HG03103 (cell line): ENCODE measurements around the gene ACTMAP.
A peak's percentile ranks its signal among the peaks of the same experiment; 100 is the strongest.

Experiments used
- ATAC-seq: cut with Tn5 transposase; IDR thresholded peaks from one replicate; pipeline ENCODE4 v1.9.1; 2021; ENCODE audit warnings: low read depth; ENCODE audit not compliant: unreplicated experiment

ACTMAP gene

DNA sequence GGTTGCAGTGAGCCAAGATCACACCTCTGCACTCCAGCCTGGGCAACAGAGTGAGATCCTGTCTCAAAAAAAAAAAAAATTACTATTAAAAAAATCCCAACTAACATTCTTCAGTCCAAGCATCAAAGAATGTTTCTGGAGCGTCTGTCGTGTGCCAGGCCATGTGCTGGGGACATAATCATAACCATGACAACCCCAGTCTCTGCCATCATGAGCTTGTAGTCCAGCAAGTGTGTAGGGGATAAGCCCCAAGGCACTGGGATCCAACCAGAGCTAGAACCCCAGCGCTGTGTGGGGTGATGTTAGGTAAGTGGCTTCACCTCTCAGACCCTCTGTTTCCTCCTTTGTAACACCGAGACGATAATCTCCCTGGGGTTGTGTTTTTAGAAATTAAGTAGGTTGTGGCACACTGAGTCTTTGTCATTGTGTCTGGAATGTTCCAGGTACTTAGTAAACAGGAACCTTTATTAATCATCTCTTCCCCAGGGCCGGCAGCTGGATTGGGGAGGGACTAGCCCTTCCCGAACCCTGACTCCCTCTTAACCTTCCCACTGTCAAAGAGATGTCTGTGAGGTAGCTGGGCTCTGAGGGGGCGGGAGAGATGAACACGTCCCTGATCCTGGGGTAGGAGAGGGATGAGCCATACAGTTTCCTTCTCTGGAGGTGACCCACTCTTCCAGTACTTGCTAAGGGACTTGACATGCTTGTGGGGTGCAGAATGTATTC is 28.2 kb downstream of the ACTMAP start:
- no peak for ATAC-seq

DNA sequence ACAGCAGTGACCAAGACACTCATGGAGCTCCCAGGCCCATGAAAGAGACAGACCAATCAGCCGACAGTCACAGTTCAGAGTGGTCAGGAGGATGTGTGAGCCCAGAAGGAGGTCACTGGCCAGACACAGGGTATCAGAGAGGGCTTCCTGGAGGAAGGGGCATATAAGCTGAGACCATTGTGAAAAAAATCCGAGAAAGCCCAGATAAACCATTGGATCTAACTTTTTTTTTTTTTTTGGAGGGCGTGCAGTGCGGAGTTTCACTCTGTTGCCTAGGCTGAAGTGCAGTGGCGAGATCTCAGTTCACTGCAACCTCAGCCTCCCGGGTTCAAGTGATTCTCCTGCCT is 29.2 kb downstream of the ACTMAP start:
- ATAC-seq = no peak

GRCh38 chr19:40719414-40719894 is 30.8 kb downstream of the ACTMAP start:
- ATAC-seq = no peak

DNA sequence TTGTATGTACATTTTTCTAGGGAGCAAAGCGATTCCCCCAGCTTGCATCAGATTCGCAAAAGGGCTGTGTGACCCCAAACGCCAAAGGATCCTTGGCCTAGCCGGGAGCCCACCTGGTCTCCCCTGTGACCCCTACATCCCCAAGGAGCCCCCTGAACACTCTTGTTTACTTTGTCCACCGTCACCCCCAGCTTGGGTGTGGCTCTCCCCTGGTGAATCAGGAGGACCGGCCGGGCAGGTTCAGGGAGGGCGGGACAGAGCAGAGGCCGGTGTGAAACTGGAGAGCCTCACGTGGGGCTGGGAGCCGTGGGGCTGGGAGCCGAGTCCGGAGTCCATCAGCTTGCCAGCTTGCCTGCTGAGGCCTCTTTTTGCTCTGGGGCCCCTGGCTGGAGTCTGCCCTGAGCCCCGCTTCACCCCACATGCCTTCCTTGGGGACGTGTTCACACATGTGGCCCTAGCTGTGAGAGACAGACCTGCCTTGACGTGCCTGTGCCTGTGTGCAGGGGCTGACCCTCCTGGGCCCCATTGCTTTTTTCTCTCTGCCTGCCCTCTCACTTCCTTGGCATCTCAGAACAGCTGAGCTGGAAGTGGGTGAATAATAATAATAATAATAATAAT is 31.4 kb downstream of the ACTMAP start:
- no peak for ATAC-seq

- no peak for ATAC-seq
Measured at GRCh38 chr19:40717880-40718773, 32.1 kb downstream of the ACTMAP start.

DNA sequence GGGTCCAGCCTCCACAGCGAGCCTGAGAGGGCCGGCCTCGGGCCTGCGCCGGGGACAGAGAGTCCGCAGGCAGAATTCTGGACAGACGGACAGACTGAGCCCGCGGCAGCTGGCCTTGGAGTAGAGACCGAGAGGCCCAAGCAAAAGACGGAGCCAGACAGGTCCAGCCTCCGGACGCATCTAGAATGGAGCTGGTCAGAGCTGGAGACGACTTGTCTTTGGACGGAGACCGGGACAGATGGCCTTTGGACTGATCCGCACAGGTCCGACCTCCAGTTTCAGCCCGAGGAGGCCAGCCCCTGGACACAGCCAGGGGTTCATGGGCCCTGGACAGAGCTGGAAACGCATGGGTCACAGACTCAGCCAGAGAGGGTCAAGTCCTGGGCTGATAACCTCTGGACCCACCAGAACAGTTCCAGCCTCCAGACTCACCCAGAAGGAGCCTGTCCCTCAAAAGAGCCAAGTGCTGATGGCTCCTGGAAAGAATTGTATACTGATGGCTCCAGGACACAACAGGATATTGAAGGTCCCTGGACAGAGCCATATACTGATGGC is 32.9 kb downstream of the ACTMAP start:
- no peak for ATAC-seq

- ATAC-seq = peak; percentile 54
Measured at GRCh38 chr19:40716482-40717324, 33.6 kb downstream of the ACTMAP start, which contains the start of the genes COQ8B and ITPKC. Gene COQ8B, minus strand, starts transcription at chr19:40716886. Its CDS starts 2,254 bp downstream, at chr19:40714632. Gene ITPKC, plus strand, starts transcription at chr19:40717112. Its CDS starts 24 bp downstream, at chr19:40717136.

DNA sequence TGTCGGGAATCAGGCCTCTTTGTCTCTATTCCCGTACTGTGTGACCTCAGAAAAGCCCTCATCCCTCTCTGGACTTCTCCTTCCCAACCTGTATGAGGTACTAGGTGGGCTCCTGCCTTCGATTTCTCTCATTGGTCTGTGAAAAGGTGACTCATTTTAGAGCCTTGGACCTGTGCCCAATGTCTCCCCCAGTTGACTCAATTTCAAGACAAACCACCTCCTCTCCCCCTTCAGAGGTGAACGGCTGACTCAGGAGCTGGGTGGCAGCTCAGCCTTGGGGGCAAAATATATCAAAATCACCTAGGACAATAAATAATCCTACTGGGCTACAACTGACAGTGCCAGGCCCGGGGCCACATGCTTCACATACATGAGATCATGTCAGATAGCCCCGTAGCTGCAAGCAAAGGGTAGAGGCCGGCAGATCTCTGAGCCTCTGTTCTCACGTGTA is 34.2 kb downstream of the ACTMAP start:
- peak; percentile 1 for ATAC-seq

GRCh38 chr19:40714441-40715299 is 35.6 kb downstream of the ACTMAP start:
- peak; percentile 60 for ATAC-seq

DNA sequence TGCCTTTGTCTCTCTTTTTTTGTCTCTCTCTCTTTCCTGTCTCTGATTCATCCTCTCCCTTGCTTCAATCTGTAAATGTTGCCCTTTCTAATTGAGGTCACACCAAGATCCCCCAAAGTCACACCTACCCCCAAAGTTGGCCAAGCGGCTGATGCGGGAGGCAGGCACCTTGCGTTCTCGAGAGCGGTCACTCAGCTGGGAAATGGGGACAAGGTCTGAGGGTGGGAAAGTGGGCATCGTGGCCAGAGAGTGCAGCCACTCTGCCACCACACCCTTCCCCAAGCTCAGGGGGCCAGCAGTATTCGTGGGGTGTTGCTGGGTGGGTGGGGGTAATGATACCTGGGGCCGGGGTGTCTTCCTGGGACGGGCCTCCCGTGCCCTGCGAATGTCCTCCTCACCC is 36.3 kb downstream of the ACTMAP start:
- no peak for ATAC-seq

DNA sequence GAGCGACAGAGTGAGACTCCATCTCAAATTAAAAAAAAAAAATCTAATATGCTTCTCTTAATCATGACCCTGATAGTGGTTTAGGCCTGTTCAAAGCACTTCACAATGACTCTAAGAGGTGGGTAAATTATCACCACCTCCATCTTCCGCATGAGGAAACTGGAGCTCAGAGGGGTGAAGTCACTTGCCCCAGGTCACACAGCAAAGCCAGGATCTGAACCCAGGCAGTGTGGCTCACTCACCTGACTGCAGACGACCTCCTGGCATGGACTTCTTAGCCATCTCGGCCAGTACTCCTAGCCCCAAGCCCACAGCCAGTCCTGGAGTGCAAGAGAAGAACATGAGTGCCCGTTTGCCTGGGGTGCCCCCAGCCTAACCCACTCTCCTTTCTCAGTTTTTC is 40.5 kb downstream of the ACTMAP start:
- no peak for ATAC-seq

GRCh38 chr19:40707615-40708014 is 42.7 kb downstream of the ACTMAP start:
- ATAC-seq = no peak

DNA sequence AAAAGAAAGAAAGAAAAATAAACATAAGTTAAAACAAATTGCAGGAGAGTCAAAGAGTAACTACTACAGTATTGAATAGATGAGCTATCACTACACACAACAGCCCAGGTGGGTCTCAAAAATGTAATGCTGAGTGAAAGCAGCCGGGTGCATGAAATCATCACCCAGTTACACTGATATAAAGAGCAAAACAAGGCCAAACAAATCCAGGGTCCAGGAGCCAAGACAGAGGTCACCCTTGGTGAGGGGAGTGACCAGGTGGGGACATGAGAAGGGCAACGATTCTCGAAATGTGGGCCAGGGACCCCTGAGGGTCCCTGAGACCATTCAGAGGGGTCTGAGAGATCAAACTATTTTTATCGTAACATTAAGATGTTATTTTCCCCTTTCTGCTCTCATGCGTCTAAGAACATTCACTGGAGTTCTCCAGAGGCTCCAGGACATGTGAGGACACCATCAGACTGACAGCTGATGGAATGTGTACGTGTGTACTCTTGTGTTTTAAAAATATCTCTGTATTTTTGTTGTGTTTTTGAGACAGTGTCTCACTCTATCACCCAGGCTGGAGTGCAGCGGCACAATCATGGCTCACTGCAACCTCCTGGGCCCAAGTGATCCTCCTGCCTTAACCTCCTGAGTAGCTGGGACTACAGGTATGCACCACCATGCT is 44.2 kb downstream of the ACTMAP start:
- ATAC-seq = no peak

DNA sequence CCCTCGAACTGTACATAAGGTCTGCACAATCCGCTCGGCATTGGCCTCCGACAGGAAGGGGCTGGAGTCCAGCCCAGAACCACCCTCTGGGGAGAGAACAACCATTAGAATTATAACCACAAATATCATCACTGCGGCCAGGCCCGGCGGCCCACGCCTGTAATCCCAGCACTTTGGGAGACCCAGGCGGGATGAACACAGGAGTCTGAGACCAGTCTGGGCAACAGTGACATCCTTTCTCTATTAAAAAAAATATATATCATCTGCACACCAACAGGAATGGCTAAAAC is 45.0 kb downstream of the ACTMAP start:
- ATAC-seq = no peak

DNA sequence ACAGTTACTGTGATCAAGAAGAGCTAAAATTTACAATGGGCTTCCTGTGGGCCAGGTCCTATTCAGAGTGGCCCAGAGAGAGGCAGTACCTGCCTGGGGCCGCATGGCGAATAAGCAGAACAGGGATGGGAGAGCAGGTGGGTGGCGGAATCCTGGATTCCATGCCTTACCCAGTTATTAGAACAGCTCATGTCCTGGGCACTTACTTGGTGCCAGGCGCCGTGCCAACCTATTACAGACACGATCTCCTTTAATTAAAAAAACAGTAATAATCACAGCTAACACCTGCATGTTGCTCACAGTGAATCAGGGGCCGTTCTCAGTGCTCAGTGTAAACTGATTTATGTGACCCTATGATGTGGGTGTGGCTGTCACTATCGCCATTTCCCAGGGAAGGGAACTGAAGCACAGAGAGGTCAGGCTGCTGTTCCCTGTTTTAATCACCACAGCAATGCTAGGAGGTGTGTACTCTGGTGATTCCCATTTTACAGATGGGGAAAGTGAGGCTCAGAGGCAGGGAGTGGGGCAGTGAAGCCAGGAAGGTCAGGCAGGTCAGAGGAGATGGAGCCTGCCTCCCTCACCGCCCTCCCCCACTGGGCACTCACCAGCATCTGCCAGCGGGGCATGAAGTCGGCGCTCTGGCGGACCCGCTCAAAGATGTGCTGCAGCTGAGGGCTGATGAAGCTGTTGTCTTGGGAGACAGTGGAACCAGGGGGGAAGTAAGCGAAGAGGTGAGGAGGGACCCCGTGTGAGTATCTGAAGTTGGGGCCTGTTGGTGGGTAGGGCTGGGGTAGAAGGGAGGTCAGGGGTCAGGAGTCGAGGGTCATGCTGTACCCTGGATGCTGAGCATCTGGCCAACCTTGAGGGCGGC is 45.6 kb downstream of the ACTMAP start:
- no peak for ATAC-seq

DNA sequence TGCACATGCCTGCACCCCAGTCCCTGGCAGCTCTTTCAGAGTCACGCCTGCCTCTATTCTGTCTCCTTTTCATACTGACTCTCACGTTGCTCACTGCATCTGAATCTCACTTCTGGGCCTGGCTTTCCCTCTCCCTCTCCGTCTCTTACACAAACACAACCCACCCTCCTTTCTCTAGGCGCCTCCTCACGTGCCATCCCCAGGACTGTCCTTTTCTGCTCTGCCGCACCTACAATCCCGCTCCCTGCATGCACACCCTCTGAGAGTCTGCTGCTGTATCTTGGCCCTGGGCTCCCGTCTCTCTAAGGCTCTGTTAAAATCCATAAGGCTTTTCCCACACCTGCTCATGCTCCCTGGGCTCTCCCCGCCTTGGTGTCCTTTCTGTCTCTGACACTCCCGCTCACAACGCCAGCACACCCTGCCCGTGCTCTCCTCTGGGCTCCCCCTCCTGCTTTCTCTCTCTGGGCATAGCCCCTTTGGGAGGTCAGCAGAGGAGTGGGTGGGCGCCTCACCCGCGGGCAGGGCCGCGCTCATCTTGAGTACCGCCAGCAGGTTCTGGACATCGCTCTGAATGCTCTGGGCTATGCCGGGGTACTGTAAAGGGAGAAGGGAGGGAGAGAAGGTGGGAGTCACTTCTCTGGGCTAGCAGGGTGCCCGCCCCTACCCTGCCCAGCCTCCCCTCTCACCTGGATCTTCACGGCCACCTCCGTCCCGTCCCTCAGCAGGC is 47.1 kb downstream of the ACTMAP start:
- ATAC-seq = no peak
